Measurements from ENCODE around the gene PSD2. TPM values are rescaled to one million over a fixed set of nuclear protein-coding genes. Genes with fewer than 3 reads are reported as not detected.

PSD2 gene
- total and polyA plus RNA-seq, 2 experiments from 2014 or later: 0.08 to 0.10 TPM

- H4K20me1 ChIP-seq (replicated peaks; ENCODE audit: insufficient read depth): no peaks in the 10 kb centered on the region; the same call in 1 of the 2 replicates
- H3K27me3 ChIP-seq (ENCODE audit: insufficient read depth): peaks cover 53% of the 10 kb centered on the region
- H3K36me3 ChIP-seq (ENCODE audit: insufficient read depth): no peaks in the 10 kb centered on the region
- H3K79me2 ChIP-seq (replicated peaks; ENCODE audit: insufficient read depth): no peaks in the 10 kb centered on the region
- Mint-ChIP-seq H3K36me3 (ENCODE audit: low read depth) (no peaks in the 10 kb centered on the region), H3K9me3 (no peaks in the 10 kb centered on the region), H3K4me3 (peak overlapping the region; percentile 31; the same call in 2 of the 3 replicates), H3K27ac (no peak overlapping the region), H3K4me1 (peaks cover 10% of the 10 kb centered on the region), H3K27me3 (ENCODE audit: insufficient read depth, low read depth, poor library complexity) (peaks cover 48% of the 10 kb centered on the region)
- H3K9me2 ChIP-seq (ENCODE audit: insufficient read depth): no peaks in the 10 kb centered on the region
- no peak for TF ChIP-seq CTCF (conservative IDR thresholded peaks at IDR 0.05; ENCODE audit: low read depth in 2 of 2)
- no peak for TF ChIP-seq REST (IDR thresholded peaks at IDR 0.05; ENCODE audit: unreplicated experiment)
- no peak for TF ChIP-seq ZNF114 (CRISPR knock-in tag; IDR thresholded peaks at IDR 0.05)
- TF ChIP-seq ETS1 (IDR thresholded peaks at IDR 0.05): no peak
- no peak for TF ChIP-seq EZH2 (IDR thresholded peaks at IDR 0.05; ENCODE audit: low read depth, unreplicated experiment)
- TF ChIP-seq JUNB (IDR thresholded peaks at IDR 0.05; ENCODE audit: unreplicated experiment): no peak
- no peak for TF ChIP-seq ZNF331 (CRISPR knock-in tag; IDR thresholded peaks at IDR 0.05; ENCODE audit: low read depth)
- no peak for TF ChIP-seq ZNF462 (CRISPR knock-in tag; IDR thresholded peaks at IDR 0.05)
- TF ChIP-seq NANOG (IDR thresholded peaks at IDR 0.05; ENCODE audit: borderline replicate concordance): no peak
- no peak overlapping the region for H3K4me2 ChIP-seq
- DNase-seq (ENCODE audit: low spot score) (no peak), ATAC-seq (no peak)
- H3F3A ChIP-seq (replicated peaks; ENCODE audit: low read depth): no peaks in the 10 kb centered on the region
- H2AFZ ChIP-seq: no peak overlapping the region
- H3K27ac ChIP-seq (ENCODE audit: low read depth): no peak overlapping the region
- H3K4me1 ChIP-seq (ENCODE audit: insufficient read depth): no peaks in the 10 kb centered on the region
- no peak overlapping the region for H3K4me3 ChIP-seq
Observed at GRCh38 chr5:139847091-139847490, 51.5 kb downstream of the PSD2 start.
